Activated T-cell treated with anti-CD3 and anti-CD28 coated beads for 48 hours (primary cell): Measurements from ENCODE around the gene L2HGDH.
"Not testable (repeated sequence)": the region's sequence is repeated elsewhere in the genome, so short reads cannot be mapped to it uniquely, and the experiment has no call there.

Experiments
- DNase-seq: peaks from one replicate; pipeline ENCODE4 v3.0.0-alpha.2; 2020; ENCODE audit warnings: low read depth

Gene L2HGDH

GRCh38 chr14:50339178-50339804 lies 27.3 kb upstream of the L2HGDH start:
- no peak for DNase-seq

DNA sequence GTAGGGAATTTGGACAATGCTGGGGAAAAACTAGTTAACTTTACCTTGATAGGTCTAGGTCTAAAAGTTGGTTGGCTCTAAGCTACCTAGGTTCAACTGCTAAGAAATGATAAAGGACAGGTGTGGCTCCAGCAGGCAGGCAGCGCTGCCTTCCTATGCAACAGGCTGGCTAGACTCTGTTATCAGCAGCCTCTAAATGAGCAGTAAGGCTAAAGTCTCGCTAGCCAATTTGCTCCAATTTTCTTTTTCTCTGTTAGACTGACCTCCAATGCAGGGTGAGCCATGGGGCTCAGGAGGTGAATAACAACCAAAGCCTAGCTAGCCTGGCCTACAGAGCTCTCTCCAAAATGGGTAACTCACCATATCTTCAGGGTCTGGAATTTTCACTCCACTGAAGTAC lies 26.6 kb upstream of the L2HGDH start:
- DNase-seq = no peak

DNA sequence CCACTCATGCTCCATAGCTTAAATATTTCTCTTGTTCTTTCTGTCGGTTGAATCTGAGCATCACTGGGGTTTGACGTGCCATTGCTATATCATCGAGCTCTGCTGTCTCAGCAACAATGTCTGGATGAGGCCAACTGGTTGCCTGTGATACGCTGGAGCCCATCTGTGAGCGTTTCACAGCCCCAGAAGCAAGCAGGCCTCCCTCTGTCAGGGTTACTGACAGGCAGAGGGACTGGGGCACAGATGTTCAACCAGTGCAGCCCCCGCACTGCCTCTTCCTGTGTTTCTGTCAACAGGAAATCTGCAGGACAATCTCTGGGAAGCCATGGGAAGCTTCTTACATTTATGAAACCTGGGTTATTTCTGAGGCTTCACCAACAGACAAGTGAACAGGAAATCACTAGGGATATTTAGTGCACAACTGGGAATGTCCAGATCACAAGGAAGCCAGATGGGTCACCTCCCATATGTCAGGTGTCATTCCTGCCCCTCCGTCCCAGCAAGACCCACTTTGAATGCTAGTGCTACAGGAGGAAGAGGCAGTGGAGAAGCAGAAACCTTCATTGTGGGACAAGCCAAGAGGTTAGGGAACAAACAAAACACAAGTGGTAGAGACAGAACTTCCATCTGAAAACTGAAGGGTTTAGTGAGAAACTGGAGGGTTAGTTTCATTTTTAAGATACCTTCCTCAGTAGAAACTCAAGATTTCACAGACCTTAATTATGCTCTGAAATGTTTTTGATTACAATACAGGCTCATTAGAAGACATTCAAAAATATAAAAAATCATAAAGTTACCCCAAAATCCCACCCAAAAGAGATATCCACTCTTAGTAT lies 24.2 kb upstream of the L2HGDH start:
- DNase-seq = no peak

- DNase-seq = no peak
These were observed 23.4 kb upstream of the L2HGDH start for GRCh38 chr14:50335389-50335788.

DNA sequence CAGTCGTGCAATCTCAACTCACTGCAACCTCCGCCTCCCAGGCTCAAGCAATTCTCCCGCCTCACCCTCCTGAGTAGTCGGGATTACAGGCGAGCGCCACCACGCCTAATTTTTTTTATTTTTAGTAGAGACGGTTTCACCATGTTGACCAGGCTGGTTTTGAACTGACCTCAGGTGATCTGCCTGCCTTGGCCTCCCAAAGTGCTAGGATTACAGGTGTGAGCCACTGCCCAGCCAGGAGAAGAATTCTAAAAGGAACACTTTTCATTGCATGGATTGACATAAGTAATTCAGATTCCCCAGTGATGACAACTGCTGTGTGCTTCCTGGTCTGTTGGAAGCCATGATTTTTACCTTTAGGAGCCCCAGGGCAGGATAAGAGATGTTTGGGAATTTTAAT lies 22.2 kb upstream of the L2HGDH start:
- no peak for DNase-seq

DNA sequence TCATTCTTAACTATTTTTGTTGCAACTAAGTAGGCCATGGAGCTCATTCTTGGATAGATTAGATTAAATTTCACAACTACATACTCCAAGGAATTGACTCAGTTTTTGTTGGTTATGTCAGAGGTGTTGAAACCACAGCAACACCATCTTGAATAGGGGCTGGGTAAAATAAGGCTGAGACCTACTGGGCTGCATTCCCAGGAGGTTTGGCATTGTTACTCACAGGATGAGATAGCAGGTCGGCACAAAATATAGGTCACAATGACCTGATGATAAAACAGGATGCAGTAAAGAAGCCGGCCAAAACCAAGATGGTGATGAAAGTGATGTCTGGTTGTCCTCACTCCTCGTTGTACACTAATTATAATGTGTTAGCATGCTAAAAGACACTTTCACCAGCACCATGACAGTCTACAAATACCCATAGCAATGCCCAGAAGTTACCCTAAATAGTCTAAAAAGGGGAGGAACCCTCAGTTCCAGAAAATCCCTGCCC lies 21.0 kb upstream of the L2HGDH start:
- no peak for DNase-seq

GRCh38 chr14:50331596-50331995 lies 19.6 kb upstream of the L2HGDH start:
- DNase-seq = no peak

GRCh38 chr14:50321009-50321660 lies 9.1 kb upstream of the L2HGDH start:
- peak; percentile 33 for DNase-seq

GRCh38 chr14:50320283-50320682 lies 8.3 kb upstream of the L2HGDH start:
- no peak for DNase-seq

GRCh38 chr14:50319721-50320120 lies 7.7 kb upstream of the L2HGDH start:
- DNase-seq = no peak

DNA sequence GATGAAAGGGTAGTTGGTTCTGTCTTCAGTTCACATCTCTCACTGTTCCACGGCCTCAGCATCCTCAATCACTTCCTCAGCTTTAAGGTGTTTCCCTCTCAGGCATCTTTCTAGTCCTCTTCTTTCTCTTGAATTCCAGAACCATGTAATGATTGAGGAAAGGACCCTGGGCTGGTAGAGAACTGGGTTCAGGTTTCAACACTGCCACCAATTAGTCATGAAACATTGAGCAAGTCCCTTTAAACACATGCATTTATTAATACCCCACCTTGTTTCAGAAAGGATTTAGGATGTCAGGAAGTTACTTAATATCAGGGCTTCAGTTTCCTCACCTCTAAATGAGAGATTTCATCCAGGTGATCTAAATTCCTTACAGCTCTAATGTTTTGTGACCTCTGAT lies 7.3 kb upstream of the L2HGDH start:
- DNase-seq = no peak

- DNase-seq = no peak
These were observed 6.1 kb upstream of the L2HGDH start for GRCh38 chr14:50318031-50318626.

DNA sequence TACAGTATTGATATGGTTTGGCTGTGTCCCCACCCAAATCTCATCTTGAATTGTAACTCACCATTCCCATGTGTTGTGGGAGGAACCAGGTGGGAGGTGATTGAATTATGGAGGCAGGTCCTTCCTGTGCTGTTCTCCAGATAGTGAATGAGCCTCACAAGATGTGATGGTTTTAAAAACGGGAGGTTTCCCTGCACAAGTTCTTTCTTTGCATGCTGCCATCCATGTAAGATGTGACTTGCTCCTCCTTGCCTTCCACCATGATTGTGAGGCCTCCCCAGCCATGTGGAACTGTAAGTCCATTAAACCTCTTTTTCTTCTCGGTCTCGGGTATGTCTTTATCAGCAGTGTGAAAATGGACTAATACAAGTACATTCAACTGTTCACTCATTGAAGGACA lies 2.1 kb upstream of the L2HGDH start:
- DNase-seq = not testable (repeated sequence)

GRCh38 chr14:50312734-50313054 lies 665 bp upstream of the L2HGDH start:
- no peak for DNase-seq

DNA sequence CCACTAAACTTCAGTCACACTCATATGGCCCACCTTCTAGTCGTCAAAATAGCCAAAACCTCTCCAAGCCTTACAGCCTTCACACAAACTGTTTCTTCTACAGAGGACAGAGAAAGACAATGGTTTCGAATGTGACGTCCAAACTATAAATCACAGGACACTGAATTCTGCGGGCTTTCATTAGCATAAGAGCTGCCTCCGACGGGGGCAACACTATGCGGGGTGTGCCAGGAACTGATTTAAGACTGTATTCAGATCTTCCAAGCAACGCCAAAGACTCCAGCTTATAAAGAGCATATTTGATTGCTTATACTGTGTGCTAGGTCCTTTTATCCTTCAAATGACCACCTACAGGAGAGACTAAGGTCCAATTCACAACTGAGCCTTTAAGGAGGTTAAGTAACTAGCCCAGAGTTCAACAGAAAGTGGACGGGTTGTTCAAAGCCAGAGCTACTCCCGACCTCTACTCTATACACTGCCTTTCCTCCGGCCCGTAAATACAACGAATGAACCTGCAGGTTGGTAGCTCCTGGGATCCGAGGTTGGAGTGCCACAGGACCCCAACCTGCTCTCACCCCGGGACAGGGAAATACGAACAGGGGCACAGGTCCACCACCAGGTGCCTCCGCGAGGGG lies 575 bp downstream of the L2HGDH start:
- DNase-seq = no peak

DNA sequence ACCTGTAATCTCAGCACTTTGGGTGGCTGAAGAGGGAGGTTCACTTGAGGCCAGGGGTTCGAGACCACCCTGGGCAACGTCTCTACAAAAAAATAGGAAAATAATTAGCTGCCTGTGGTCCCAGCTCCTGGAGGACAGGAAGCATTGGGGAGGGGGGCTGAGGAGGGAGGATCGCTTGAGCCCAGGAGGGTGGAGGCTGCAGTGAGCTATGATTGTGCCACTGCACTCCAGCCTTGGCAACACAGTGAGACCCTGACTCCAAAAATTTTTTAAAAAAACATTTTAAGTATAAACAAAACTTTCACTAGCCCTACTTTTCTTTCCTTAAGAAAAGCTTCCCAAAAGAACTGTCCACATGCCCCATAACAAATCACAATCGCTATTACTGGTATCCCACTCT lies 1.6 kb downstream of the L2HGDH start:
- DNase-seq = no peak

- DNase-seq = no peak
These were observed 3.6 kb downstream of the L2HGDH start for GRCh38 chr14:50308363-50308915.

- no peak for DNase-seq
These were observed 8.1 kb downstream of the L2HGDH start for GRCh38 chr14:50303744-50304471.

DNA sequence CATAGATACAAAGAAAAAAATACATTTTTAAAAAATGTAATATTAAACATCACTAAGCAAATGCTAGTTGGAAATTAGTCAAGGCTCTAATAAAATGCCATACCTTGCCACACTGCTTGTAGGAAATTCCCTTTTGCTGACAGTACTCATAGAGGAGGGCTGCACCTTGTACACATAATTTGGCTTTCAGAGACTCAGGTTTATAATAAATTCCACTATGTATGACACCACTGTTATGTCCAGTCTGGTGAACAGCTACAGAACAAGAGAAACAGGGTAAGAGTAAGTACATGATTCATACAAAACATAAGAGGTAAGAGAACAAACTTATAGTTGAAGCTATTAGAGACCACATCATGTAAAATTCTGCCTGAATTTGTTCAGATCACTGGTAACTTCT lies 10.1 kb downstream of the L2HGDH start:
- DNase-seq = no peak

DNA sequence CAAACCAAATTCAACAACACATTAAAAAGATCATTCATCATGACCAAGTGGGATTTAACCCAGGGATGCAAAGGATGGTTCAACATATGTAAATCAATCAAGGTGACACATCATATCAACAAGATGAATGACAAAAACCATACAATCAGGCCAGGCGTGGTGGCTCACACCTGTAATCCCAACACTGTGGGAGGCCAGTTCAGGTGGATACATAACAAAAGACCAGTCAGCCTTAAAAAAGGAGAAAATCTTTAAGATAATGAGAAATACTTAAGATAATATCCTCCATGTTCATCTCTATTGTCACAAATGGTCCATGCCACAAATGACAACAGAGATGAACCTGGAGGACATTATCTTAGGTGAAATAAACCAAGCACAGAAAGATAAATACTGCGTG lies 12.4 kb downstream of the L2HGDH start:
- no peak for DNase-seq

- DNase-seq = no peak
These were observed 21.7 kb downstream of the L2HGDH start for GRCh38 chr14:50290306-50290705.
